Mucosa of descending colon (tissue), 3 donors: ENCODE measurements around the gene AKAP11. TPM values are rescaled to one million over a fixed set of nuclear protein-coding genes. Genes with fewer than 3 reads are reported as not detected.

Experiments used
- ATAC-seq: fragments of 200-7000 bp; cut with Tn5 transposase; one replicate; pipeline ENCODE4 v1.9.1; 2020; ENCODE audit warnings: mild to moderate bottlenecking, moderate library complexity
- DNase-seq, 3 donors: peaks; one replicate each; pipeline ENCODE4 v3.0.0-alpha.2; 2020
- H3K36me3 ChIP-seq: fragments of 200-600 bp; one replicate; pipeline ENCODE4 v1.8.0; 2021; ENCODE audit warnings: low read depth, mild to moderate bottlenecking
- H3K4me1 ChIP-seq: fragments of 200-600 bp; one replicate; pipeline ENCODE4 v1.8.0; 2021; ENCODE audit warnings: low read depth, mild to moderate bottlenecking
- H3K4me3 ChIP-seq: fragments of 200-600 bp; one replicate; pipeline ENCODE4 v1.8.0; 2021; ENCODE audit warnings: mild to moderate bottlenecking
- H3K9me3 ChIP-seq: fragments of 200-600 bp; one replicate; pipeline ENCODE4 v1.8.0; 2021; ENCODE audit warnings: mild to moderate bottlenecking
- intact Hi-C, 2 donors: fragments of 100-400 bp; cut with DNase I in 1 of 2; cut with micrococcal nuclease in 1 of 2; formaldehyde crosslinking; loops; one replicate each; pipeline versions ENCODE4 v1.11.0 to v1.11.1; 2022; cut with DNase I, micrococcal nuclease
- total RNA-seq, 3 donors: library from RNA; stranded (reverse); fragmentation: NEBNext Ultra II Directional in 2 of 3; extraction: Animal tissue kit (Norgen Biotek cat#: 25700) in 2 of 3; gene quantifications; one replicate each; pipeline versions ENCODE4 v1.2.1 to v1.2.4, GENCODE V29; 2021 to 2023
- TF ChIP-seq, protein P1 (sequence below): fragments of 200-600 bp; IDR thresholded peaks from one replicate; pipeline ENCODE4 v1.8.0; 2022; ENCODE audit warnings: antibody characterized with exemption, mild to moderate bottlenecking
- donor health status: DM: no; HTN: no; CAD: no; lungs with moderate emphysema.
- donor health status: DM: no; HTN: no; CAD: no.
- donor health status: DM: no; HTN: yes; CAD: no.

The AKAP11 gene
- total RNA-seq, 3 donors from 2014 or later, result 20.6 to 55.2 (median 26.1) TPM

DNA sequence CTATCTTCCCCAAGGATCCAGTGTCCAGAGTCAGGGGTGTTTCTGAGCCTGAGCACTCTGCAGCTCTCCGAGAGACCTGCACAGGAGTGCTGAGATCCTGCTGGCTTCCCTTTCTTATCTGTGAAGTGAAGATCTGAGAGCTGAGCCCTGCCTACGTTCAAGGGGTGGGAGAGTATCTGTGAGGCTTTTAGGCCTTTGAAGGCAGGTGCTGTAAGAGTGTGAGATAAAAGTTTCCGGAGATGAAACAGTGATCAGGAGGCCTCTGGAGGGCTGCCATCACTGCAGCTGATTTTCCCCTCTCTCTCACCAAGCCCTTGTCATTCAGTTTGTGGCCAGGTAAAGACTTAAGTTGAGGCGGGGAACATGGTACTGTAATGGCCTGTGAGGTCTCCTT lies 83.1 kb downstream of the AKAP11 start:
- TF ChIP-seq, protein P1, sequence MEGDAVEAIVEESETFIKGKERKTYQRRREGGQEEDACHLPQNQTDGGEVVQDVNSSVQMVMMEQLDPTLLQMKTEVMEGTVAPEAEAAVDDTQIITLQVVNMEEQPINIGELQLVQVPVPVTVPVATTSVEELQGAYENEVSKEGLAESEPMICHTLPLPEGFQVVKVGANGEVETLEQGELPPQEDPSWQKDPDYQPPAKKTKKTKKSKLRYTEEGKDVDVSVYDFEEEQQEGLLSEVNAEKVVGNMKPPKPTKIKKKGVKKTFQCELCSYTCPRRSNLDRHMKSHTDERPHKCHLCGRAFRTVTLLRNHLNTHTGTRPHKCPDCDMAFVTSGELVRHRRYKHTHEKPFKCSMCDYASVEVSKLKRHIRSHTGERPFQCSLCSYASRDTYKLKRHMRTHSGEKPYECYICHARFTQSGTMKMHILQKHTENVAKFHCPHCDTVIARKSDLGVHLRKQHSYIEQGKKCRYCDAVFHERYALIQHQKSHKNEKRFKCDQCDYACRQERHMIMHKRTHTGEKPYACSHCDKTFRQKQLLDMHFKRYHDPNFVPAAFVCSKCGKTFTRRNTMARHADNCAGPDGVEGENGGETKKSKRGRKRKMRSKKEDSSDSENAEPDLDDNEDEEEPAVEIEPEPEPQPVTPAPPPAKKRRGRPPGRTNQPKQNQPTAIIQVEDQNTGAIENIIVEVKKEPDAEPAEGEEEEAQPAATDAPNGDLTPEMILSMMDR, result no peak
- intact Hi-C loops, result no loop called here
- Histone ChIP-seq H3K9me3 (no peaks in the 10 kb centered on the region), H3K4me3 (no peak overlapping the region), H3K36me3 (no peaks in the 10 kb centered on the region), H3K4me1 (no peaks in the 10 kb centered on the region)
- peak; percentile 63 for ATAC-seq
- no peak for DNase-seq

DNA sequence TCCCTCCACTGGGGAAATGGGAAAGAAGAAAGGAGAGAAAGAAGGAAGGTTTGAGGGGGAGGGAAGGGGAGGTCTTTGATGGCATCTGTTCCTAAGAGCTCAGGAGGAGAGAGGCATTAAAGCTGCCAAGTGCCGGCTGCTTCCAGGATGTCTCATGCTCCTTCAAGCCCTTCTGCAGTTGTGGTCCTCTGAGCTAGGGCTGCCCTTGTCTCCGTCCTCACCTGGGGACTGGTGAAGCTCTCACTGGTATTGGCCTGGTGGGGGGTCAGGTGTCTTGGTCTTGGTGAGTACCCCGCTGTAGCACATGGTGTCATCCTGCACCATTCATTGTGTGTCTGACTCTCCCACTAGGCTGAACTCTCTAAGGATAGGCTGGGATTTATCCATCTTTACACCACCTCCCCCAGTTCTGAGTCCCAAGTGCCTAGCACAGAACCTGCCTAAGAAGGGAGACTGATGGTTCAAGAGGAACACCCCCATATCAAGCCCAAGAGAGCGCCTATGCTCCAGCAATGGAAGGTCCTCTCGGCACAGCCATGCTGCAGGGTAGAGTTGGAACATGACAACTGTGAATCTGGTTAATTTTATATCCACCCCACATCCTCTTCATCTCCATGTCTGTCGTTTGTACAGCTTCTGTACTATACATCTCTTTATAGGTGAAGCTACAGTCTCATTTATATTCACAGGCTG lies 83.7 kb downstream of the AKAP11 start:
- ATAC-seq (peak; percentile 14), DNase-seq (no peak)
- TF ChIP-seq, protein P1, result no peak
- intact Hi-C loops, result no loop called here
- no peak overlapping the region for H3K4me3 ChIP-seq
- no peaks in the 10 kb centered on the region for H3K36me3 ChIP-seq
- no peaks in the 10 kb centered on the region for H3K9me3 ChIP-seq
- no peaks in the 10 kb centered on the region for H3K4me1 ChIP-seq

DNA sequence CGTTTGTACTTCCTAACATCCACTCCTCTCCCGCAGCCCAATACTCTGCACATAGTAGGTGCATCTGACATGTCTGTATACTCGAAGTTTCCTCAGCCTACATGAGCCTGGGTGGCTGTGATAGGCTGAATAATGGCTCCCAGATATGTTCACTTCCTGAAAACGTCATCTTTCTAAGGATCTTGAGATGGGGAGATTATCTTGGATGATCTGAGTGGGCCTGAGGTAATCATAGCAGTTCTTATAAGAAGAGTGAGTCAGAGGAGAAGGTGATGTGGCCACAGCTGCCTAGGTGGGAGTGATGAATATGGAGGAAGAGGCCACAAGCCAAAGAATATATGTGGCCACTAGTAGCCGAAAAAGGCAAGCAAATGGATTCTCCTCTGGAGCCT lies 84.2 kb downstream of the AKAP11 start:
- H3K36me3 ChIP-seq, result no peaks in the 10 kb centered on the region
- no peaks in the 10 kb centered on the region for H3K9me3 ChIP-seq
- no peak overlapping the region for H3K4me3 ChIP-seq
- TF ChIP-seq, protein P1, result no peak
- H3K4me1 ChIP-seq, result no peaks in the 10 kb centered on the region
- DNase-seq (no peak), ATAC-seq (no peak)
- intact Hi-C loops, result no loop called here

DNA sequence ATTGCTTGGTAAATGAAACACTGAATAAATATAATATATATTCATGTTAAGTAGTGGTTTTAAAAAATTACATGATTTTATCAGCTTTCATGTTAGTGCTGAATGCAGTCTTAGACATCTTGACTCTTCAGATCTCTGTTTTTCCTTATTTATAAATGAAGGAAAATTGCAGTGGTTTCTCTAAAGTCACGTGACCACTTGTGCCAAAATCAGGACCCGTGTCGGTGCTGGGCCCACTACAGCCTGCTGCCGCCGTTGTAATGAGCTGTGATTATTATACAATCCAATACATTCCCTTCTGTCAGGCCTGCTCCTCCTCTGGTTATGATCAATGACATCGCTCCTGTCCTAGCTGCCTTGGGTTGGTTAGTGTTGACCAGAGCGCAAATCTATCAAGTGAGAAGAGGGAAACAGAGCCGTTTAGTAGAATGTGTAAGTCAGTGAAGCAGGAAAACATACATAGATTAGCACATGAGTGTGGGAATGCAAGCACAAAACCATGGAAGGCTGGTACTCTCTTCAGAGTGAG lies 88.2 kb downstream of the AKAP11 start:
- no peak overlapping the region for H3K4me3 ChIP-seq
- H3K36me3 ChIP-seq, result no peaks in the 10 kb centered on the region
- TF ChIP-seq, protein P1, result no peak
- ATAC-seq, result no peak
- DNase-seq, result no peak
- H3K9me3 ChIP-seq, result no peaks in the 10 kb centered on the region
- no peaks in the 10 kb centered on the region for H3K4me1 ChIP-seq
- intact Hi-C loops, result no loop called here

DNA sequence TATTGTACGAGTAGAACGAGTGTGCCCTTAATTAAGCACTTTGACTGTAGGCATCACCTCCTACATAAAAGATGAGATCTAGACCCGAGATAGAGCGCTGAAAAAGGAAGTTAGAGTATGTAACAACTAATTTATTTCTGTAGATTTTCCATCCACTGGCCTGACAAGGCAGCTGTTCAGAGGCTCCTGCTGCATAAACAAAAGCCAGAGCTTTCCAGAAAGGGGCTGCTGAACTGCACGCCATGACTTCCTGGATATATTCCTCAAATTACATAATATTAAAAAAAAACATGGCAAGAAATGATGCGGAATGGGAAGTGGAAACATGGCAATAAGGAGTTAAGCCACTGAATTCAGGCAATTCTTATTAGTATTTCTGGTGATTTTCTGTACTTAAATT lies 89.7 kb downstream of the AKAP11 start:
- Histone ChIP-seq H3K36me3 (no peaks in the 10 kb centered on the region), H3K4me1 (no peaks in the 10 kb centered on the region), H3K4me3 (no peak overlapping the region), H3K9me3 (no peaks in the 10 kb centered on the region)
- TF ChIP-seq, protein P1, result no peak
- DNase-seq (no peak), ATAC-seq (no peak)
- intact Hi-C loops, result no loop called here
